H9 (cell line): ENCODE results near the gene IRF7. TPM values are rescaled to one million over a fixed set of nuclear protein-coding genes. Genes with fewer than 3 reads are reported as not detected.

Source experiments
- DNase-seq: peaks from one replicate; pipeline ENCODE4 v3.0.0-alpha.2; 2017
- H2AFZ ChIP-seq: one replicate; pipeline ENCODE4 v1.6.1; 2013; ENCODE audit warnings: mild to moderate bottlenecking, low read length, control low read depth, moderate library complexity
- H2AK5ac ChIP-seq: 2 replicates; pipeline ENCODE4 v1.6.1; 2013; ENCODE audit warnings: low read length, control low read depth, mixed read lengths; ENCODE audit not compliant: insufficient read length
- H2BK120ac ChIP-seq: one replicate; pipeline ENCODE4 v1.6.1; 2013; ENCODE audit warnings: low read depth, mild to moderate bottlenecking, low read length, control low read depth, inconsistent platforms; ENCODE audit not compliant: poor library complexity, severe bottlenecking
- H2BK12ac ChIP-seq: 2 replicates; pipeline ENCODE4 v1.6.1; 2013; ENCODE audit warnings: low read length, control low read depth, mixed read lengths, low read depth; ENCODE audit not compliant: insufficient read length
- H2BK15ac ChIP-seq: 2 replicates; pipeline ENCODE4 v1.6.1; 2013; ENCODE audit warnings: low read depth, low read length, control low read depth
- H2BK20ac ChIP-seq: one replicate; pipeline ENCODE4 v1.6.1; 2013; ENCODE audit warnings: low read depth, mild to moderate bottlenecking, low read length, control low read depth, inconsistent platforms; ENCODE audit not compliant: poor library complexity, severe bottlenecking
- H2BK5ac ChIP-seq: 2 replicates; pipeline ENCODE4 v1.6.1; 2013; ENCODE audit warnings: low read length, control low read depth, mixed read lengths; ENCODE audit not compliant: insufficient read length
- H3K14ac ChIP-seq: 2 replicates; pipeline ENCODE4 v1.6.1; 2013; ENCODE audit warnings: low read length, control low read depth; ENCODE audit not compliant: insufficient read depth
- H3K18ac ChIP-seq: 2 replicates; pipeline ENCODE4 v1.6.1; 2013; ENCODE audit warnings: low read depth, mild to moderate bottlenecking, mixed read lengths, low read length, control low read depth; ENCODE audit not compliant: insufficient read length
- H3K23ac ChIP-seq: 2 replicates; pipeline ENCODE4 v1.6.1; 2013; ENCODE audit warnings: low read length, control low read depth, mixed read lengths, low read depth; ENCODE audit not compliant: insufficient read length
- H3K23me2 ChIP-seq: 2 replicates; pipeline ENCODE4 v1.6.1; 2013; ENCODE audit warnings: low read depth, mild to moderate bottlenecking, mixed read lengths, low read length, control low read depth; ENCODE audit not compliant: insufficient read length, poor library complexity, severe bottlenecking
- H3K27ac ChIP-seq: 2 replicates; pipeline ENCODE4 v1.5.1; 2013; ENCODE audit warnings: low read length, control low read depth, mixed read lengths, low read depth; ENCODE audit not compliant: insufficient read length
- H3K27me3 ChIP-seq: 2 replicates; pipeline ENCODE4 v1.6.1; 2013; ENCODE audit warnings: low read length, control low read depth, inconsistent platforms; ENCODE audit not compliant: insufficient read depth
- H3K4ac ChIP-seq: 2 replicates; pipeline ENCODE4 v1.6.1; 2013; ENCODE audit warnings: low read depth, mild to moderate bottlenecking, control low read depth, inconsistent platforms, low read length, moderate library complexity
- H3K4me1 ChIP-seq: 2 replicates; pipeline ENCODE4 v1.6.1; 2013; ENCODE audit warnings: low read length, control low read depth, inconsistent platforms; ENCODE audit not compliant: insufficient read depth
- H3K4me2 ChIP-seq: 2 replicates; pipeline ENCODE4 v1.6.1; 2013; ENCODE audit warnings: low read length, control low read depth, mixed read lengths; ENCODE audit not compliant: insufficient read length, insufficient read depth
- H3K56ac ChIP-seq: 2 replicates; pipeline ENCODE4 v1.6.1; 2013; ENCODE audit warnings: low read depth, mild to moderate bottlenecking, mixed read lengths, low read length, control low read depth; ENCODE audit not compliant: insufficient read length
- H3K79me1 ChIP-seq: 2 replicates; pipeline ENCODE4 v1.6.1; 2013; ENCODE audit warnings: low read depth, mild to moderate bottlenecking, moderate library complexity, low read length, control low read depth, inconsistent platforms; ENCODE audit not compliant: insufficient read depth, poor library complexity, severe bottlenecking
- H3K79me2 ChIP-seq: 2 replicates; pipeline ENCODE4 v1.6.1; 2013; ENCODE audit warnings: low read length, control low read depth, inconsistent platforms; ENCODE audit not compliant: insufficient read depth
- H3K9ac ChIP-seq: 2 replicates; pipeline ENCODE4 v1.6.1; 2013; ENCODE audit warnings: low read length, control low read depth, mixed read lengths; ENCODE audit not compliant: insufficient read length; ENCODE audit errors: extremely low read depth
- H3K9me3 ChIP-seq: one replicate; pipeline ENCODE4 v1.6.1; 2013; ENCODE audit warnings: low read depth, low read length, inconsistent platforms; ENCODE audit not compliant: control insufficient read depth
- H3T11ph ChIP-seq: one replicate; pipeline ENCODE4 v1.6.1; 2013; ENCODE audit warnings: mild to moderate bottlenecking, low read length, control low read depth, inconsistent platforms
- H4K20me1 ChIP-seq: one replicate; pipeline ENCODE4 v1.6.1; 2013; ENCODE audit not compliant: control insufficient read depth, insufficient read length, insufficient read depth
- H4K5ac ChIP-seq: 2 replicates; pipeline ENCODE4 v1.6.1; 2013; ENCODE audit warnings: low read depth, mild to moderate bottlenecking, mixed read lengths, low read length, control low read depth; ENCODE audit not compliant: insufficient read length
- H4K8ac ChIP-seq: replicated peaks from 2 replicates; pipeline ENCODE4 v1.6.1; 2013; ENCODE audit warnings: low read length, control low read depth, mixed read lengths, low read depth; ENCODE audit not compliant: insufficient read length
- H4K91ac ChIP-seq: 2 replicates; pipeline ENCODE4 v1.6.1; 2013; ENCODE audit warnings: low read depth, mild to moderate bottlenecking, moderate library complexity, mixed read lengths, low read length, control low read depth; ENCODE audit not compliant: insufficient read length
- H3K27ac Mint-ChIP-seq, 3 experiments: 2 replicates in 2 of 3; 3 replicates in 1 of 3; pipeline ENCODE4 v1.8.0; 2020 to 2021; ENCODE audit warnings: mixed read lengths in 3 of 3, mild to moderate bottlenecking in 1 of 3, moderate library complexity in 1 of 3
- H3K27me3 Mint-ChIP-seq: 2 replicates; pipeline ENCODE4 v1.8.0; 2021; ENCODE audit warnings: low read depth, mild to moderate bottlenecking, moderate library complexity, mixed read lengths
- H3K36me3 Mint-ChIP-seq, 3 experiments: 2 replicates in 2 of 3; 3 replicates in 1 of 3; pipeline ENCODE4 v1.8.0; 2020 to 2021; ENCODE audit warnings: low read depth in 3 of 3, mixed read lengths in 3 of 3; ENCODE audit not compliant: insufficient read depth in 1 of 3
- H3K4me1 Mint-ChIP-seq, 2 experiments: 2 replicates each; pipeline ENCODE4 v1.8.0; 2020; ENCODE audit warnings: mixed read lengths in 2 of 2
- H3K4me3 Mint-ChIP-seq, 2 experiments: 2 replicates in 1 of 2; 3 replicates in 1 of 2; pipeline ENCODE4 v1.8.0; 2020 to 2021; ENCODE audit warnings: mild to moderate bottlenecking in 2 of 2, mixed read lengths in 2 of 2, moderate library complexity in 1 of 2
- H3K9me3 Mint-ChIP-seq, 2 experiments: 2 replicates in 1 of 2; 3 replicates in 1 of 2; pipeline ENCODE4 v1.8.0; 2020; ENCODE audit warnings: mild to moderate bottlenecking in 2 of 2, mixed read lengths in 2 of 2, moderate library complexity in 1 of 2
- WGBS: extraction: QIAGEN DNeasy Blood & Tissue Kit; methylation state at CpG from one replicate; pipeline ENCODE4 v1.1.7; 2013; ENCODE audit warnings: missing lambda C conversion rate, low lambda C conversion rate, mixed read lengths; ENCODE audit not compliant: insufficient read length; ENCODE audit errors: extremely low coverage; 5-methylcytosine and 5-hydroxymethylcytosine counted together
- total RNA-seq: library from RNA; stranded (reverse); gene quantifications from 2 replicates; pipeline ENCODE4 v1.2.1, GENCODE V29; 2021
- TF ChIP-seq, protein P1 (sequence below): fragments of 200-600 bp; sonication (generic); conservative IDR thresholded peaks from 3 replicates; pipeline ENCODE4 v1.8.0; 2021; ENCODE audit warnings: antibody characterized with exemption, mild to moderate bottlenecking

The IRF7 gene
- total RNA-seq, 1 experiment from 2014 or later, result 9.8 TPM

DNA sequence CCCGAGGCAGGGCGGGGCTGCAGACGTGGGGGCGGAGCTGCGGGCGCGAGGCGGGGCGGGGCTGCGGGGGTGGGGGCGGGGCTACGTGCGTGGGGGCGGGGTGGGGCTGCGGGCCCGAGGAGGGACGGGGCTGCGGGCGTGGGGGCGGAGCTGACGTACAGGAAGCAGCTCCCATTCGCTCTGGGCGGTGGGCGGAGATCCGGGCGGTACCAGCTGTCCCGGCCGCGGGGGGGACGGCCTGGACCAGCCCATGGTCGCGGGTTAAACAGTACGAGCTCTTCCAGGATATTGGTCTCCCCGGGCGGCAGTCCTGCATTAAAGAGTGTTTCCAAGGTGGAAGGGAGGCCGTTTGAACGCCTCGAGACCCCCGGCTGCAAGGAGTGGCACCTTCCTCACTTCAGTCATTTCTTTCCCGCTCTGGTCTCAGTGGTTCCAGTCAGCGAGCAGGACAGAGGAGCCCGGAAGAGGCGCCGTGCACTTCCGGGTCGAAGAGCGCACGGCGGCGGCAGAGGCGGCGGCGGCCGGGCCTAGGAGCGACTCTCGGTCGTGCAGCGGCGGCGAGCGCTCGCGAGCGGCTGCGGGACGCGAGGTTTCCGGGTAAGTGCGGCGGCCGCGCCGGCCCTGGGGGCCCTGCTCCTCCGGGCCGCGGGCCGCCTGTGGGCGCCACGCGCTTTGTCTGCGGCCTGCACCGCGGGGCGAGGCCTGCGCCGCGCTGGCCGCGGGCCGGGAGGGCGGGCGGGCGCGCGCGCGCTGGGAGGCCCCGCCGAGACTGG is 39.6 kb downstream of the IRF7 start, which contains the start of gene PHRF1:
Gene PHRF1, plus strand, starts transcription at position 475 of the 773 bp plus-strand sequence. CDS start 5,043 bp downstream, outside the sequence.
- no peak within 1 kb of the TSS for H2BK20ac ChIP-seq
- Mint-ChIP-seq H3K27me3 (peaks cover 14% of the 10 kb centered on the region), H3K4me1 (peaks cover 28 to 33% of the 10 kb centered on the region in 2 experiments), H3K9me3 (no peaks in the 10 kb centered on the region), H3K36me3 (peaks cover 3 to 11% (median 5%) of the 10 kb centered on the region in 3 experiments; a peak in 6 of 7 replicates), H3K4me3 (peak within 1 kb of the TSS; percentile 90 to 95), H3K27ac (peak within 1 kb of the TSS; percentile 100)
- H3K18ac ChIP-seq, result peak within 1 kb of the TSS; percentile 100
- peak within 1 kb of the TSS; percentile 100 for H3K14ac ChIP-seq
- peak; percentile 94 for DNase-seq
- no peak within 1 kb of the TSS for H3T11ph ChIP-seq
- no peak within 1 kb of the TSS for H4K91ac ChIP-seq
- TF ChIP-seq, protein P1, sequence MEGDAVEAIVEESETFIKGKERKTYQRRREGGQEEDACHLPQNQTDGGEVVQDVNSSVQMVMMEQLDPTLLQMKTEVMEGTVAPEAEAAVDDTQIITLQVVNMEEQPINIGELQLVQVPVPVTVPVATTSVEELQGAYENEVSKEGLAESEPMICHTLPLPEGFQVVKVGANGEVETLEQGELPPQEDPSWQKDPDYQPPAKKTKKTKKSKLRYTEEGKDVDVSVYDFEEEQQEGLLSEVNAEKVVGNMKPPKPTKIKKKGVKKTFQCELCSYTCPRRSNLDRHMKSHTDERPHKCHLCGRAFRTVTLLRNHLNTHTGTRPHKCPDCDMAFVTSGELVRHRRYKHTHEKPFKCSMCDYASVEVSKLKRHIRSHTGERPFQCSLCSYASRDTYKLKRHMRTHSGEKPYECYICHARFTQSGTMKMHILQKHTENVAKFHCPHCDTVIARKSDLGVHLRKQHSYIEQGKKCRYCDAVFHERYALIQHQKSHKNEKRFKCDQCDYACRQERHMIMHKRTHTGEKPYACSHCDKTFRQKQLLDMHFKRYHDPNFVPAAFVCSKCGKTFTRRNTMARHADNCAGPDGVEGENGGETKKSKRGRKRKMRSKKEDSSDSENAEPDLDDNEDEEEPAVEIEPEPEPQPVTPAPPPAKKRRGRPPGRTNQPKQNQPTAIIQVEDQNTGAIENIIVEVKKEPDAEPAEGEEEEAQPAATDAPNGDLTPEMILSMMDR, result no peak
- no peak within 1 kb of the TSS for H4K8ac ChIP-seq
- H3K9me3 ChIP-seq, result no peaks in the 10 kb centered on the region
- H3K4me1 ChIP-seq, result no peaks in the 10 kb centered on the region
- no peaks in the 10 kb centered on the region; the same call in 1 of the 2 replicates for H3K27me3 ChIP-seq
- H2BK15ac ChIP-seq, result no peak within 1 kb of the TSS
- H3K56ac ChIP-seq, result no peak within 1 kb of the TSS
- H3K79me2 ChIP-seq, result peaks cover 40% of the 10 kb centered on the region; the same call in 1 of the 2 replicates
- peak within 1 kb of the TSS; percentile 94 for H3K4me2 ChIP-seq
- H2BK120ac ChIP-seq, result peak within 1 kb of the TSS; percentile 95
- H4K20me1 ChIP-seq, result no peaks in the 10 kb centered on the region
- H3K23ac ChIP-seq, result peak within 1 kb of the TSS; percentile 19
- H2BK12ac ChIP-seq, result no peak within 1 kb of the TSS
- H4K5ac ChIP-seq, result no peak within 1 kb of the TSS
- H3K79me1 ChIP-seq, result peaks cover 10% of the 10 kb centered on the region
- peak within 1 kb of the TSS; percentile 12 for H3K27ac ChIP-seq
- no peak within 1 kb of the TSS for H2AFZ ChIP-seq
- peak within 1 kb of the TSS; percentile 93 for H3K9ac ChIP-seq
- no peak within 1 kb of the TSS; the same call in 1 of the 2 replicates for H3K4ac ChIP-seq
- H3K23me2 ChIP-seq, result peaks cover 16% of the 10 kb centered on the region
- H2AK5ac ChIP-seq, result no peak within 1 kb of the TSS
- WGBS, result no CpG with 5 or more reads among the region's 99 CpGs
- no peak within 1 kb of the TSS for H2BK5ac ChIP-seq
